HEK293T (cell line): ENCODE data around the gene PAM.

Experiments
- BHLHE40 ChIP-seq: fragments of 450-650 bp; IDR thresholded peaks from 2 replicates; pipeline ENCODE4 v1.6.1; 2016; ENCODE audit warnings: mild to moderate bottlenecking, moderate library complexity, borderline replicate concordance
- CTBP1 ChIP-seq: fragments of 450-650 bp; IDR thresholded peaks from 2 replicates; pipeline ENCODE4 v1.6.1; 2016; ENCODE audit warnings: borderline replicate concordance
- ELF4 ChIP-seq: fragments of 450-650 bp; IDR thresholded peaks from 2 replicates; pipeline ENCODE4 v1.6.1; 2017; ENCODE audit warnings: antibody characterized with exemption
- FOXA1 ChIP-seq: fragments of 450-650 bp; IDR thresholded peaks from 2 replicates; pipeline ENCODE4 v1.6.1; 2016; ENCODE audit warnings: mild to moderate bottlenecking
- FOXK2 ChIP-seq: fragments of 450-650 bp; IDR thresholded peaks from 2 replicates; pipeline ENCODE4 v1.6.1; 2016; ENCODE audit warnings: mild to moderate bottlenecking
- FOXM1 ChIP-seq: fragments of 450-650 bp; IDR thresholded peaks from 2 replicates; pipeline ENCODE4 v1.6.1; 2017; ENCODE audit warnings: mild to moderate bottlenecking, borderline replicate concordance
- HDGF ChIP-seq: fragments of 450-650 bp; IDR thresholded peaks from 2 replicates; pipeline ENCODE4 v1.6.1; 2017; ENCODE audit warnings: antibody characterized with exemption, borderline replicate concordance
- LEF1 ChIP-seq: fragments of 450-650 bp; IDR thresholded peaks from 2 replicates; pipeline ENCODE4 v1.6.1; 2017; ENCODE audit warnings: mild to moderate bottlenecking, borderline replicate concordance
- NFRKB ChIP-seq: fragments of 450-650 bp; IDR thresholded peaks from 2 replicates; pipeline ENCODE4 v1.6.1; 2016; ENCODE audit warnings: mild to moderate bottlenecking, moderate library complexity
- SP1 ChIP-seq: fragments of 450-650 bp; IDR thresholded peaks from 2 replicates; pipeline ENCODE4 v1.6.1; 2017
- SUZ12 ChIP-seq: fragments of 450-650 bp; IDR thresholded peaks from 2 replicates; pipeline ENCODE4 v1.6.1; 2016; ENCODE audit warnings: mild to moderate bottlenecking
- TARDBP ChIP-seq: fragments of 450-650 bp; IDR thresholded peaks from 2 replicates; pipeline ENCODE4 v1.6.1; 2016
- ZNF384 ChIP-seq: fragments of 450-650 bp; IDR thresholded peaks from 2 replicates; pipeline ENCODE4 v1.6.1; 2016
- TF ChIP-seq, protein P1 (sequence below): fragments of 450-650 bp; IDR thresholded peaks from 2 replicates; pipeline ENCODE4 v1.6.1; 2016

DNA sequence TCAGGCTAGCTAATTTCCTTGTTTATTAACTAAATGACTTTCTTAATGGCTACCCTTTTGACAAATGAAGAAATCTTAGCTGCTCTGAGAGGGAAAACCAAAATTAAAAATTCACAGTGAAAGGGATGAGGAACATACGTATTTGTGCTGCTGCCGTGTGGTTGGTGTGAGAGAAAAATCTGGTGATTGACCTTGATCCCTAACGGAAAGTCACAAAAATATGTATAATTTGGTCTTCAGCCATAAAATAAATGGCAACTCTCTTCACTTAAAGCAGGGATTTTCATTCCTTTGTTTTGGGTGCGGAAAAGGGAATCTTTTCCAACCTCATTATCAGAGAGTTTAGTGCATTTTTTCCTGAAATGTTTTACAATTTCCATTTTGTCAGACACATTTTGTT, 40.4 kb downstream of the PAM start:
- TF ChIP-seq FOXK2 (no peak), FOXM1 (no peak), FOXA1 (no peak), NFRKB (no peak), SP1 (no peak), SUZ12 (no peak), BHLHE40 (no peak), HDGF (no peak), ELF4 (no peak), ZNF384 (no peak), CTBP1 (no peak), TARDBP (no peak), LEF1 (no peak)
- TF ChIP-seq, protein P1, sequence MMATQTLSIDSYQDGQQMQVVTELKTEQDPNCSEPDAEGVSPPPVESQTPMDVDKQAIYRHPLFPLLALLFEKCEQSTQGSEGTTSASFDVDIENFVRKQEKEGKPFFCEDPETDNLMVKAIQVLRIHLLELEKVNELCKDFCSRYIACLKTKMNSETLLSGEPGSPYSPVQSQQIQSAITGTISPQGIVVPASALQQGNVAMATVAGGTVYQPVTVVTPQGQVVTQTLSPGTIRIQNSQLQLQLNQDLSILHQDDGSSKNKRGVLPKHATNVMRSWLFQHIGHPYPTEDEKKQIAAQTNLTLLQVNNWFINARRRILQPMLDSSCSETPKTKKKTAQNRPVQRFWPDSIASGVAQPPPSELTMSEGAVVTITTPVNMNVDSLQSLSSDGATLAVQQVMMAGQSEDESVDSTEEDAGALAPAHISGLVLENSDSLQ, result no peak
